ENCODE measurements around the gene XKRX. TPM values are rescaled to one million over a fixed set of nuclear protein-coding genes. Genes with fewer than 3 reads are reported as not detected.

The XKRX gene
- polyA plus RNA-seq, 1 experiment: not detected

- H3K27me3 ChIP-seq (ENCODE audit: control insufficient read depth, insufficient read depth, low read length): no peaks in the 10 kb centered on the region
- CTCF ChIA-PET: no interaction called here
- no peak for TF ChIP-seq CTCF (IDR thresholded peaks at IDR 0.05; ENCODE audit: insufficient read depth, low read depth, low read length)
- no peak for DNase-seq (ENCODE audit: low read depth)
- H3K4me3 ChIP-seq (ENCODE audit: low read depth, low read length): no peak overlapping the region
- no peaks in the 10 kb centered on the region for H3K36me3 ChIP-seq (ENCODE audit: control insufficient read depth, insufficient read depth, low read length)
- POLR2A ChIA-PET: no interaction called here
Measured at GRCh38 chrX:100926453-100926852, 2.3 kb downstream of the XKRX start.

- CTCF ChIA-PET: no interaction called here
- no peak for TF ChIP-seq CTCF (IDR thresholded peaks at IDR 0.05; ENCODE audit: insufficient read depth, low read depth, low read length)
- no peak overlapping the region for H3K4me3 ChIP-seq (ENCODE audit: low read depth, low read length)
- POLR2A ChIA-PET: no interaction called here
- H3K27me3 ChIP-seq (ENCODE audit: control insufficient read depth, insufficient read depth, low read length): no peaks in the 10 kb centered on the region
- no peak for DNase-seq (ENCODE audit: low read depth)
- H3K36me3 ChIP-seq (ENCODE audit: control insufficient read depth, insufficient read depth, low read length): no peaks in the 10 kb centered on the region
Measured at GRCh38 chrX:100924375-100924774, 4.3 kb downstream of the XKRX start.

- Histone ChIP-seq H3K4me3 (ENCODE audit: low read depth, low read length) (no peak overlapping the region), H3K36me3 (ENCODE audit: control insufficient read depth, insufficient read depth, low read length) (no peaks in the 10 kb centered on the region), H3K27me3 (ENCODE audit: control insufficient read depth, insufficient read depth, low read length) (no peaks in the 10 kb centered on the region)
- ChIA-PET CTCF (no interaction called here), POLR2A (no interaction called here)
- TF ChIP-seq CTCF (IDR thresholded peaks at IDR 0.05; ENCODE audit: insufficient read depth, low read depth, low read length): no peak
- no peak for DNase-seq (ENCODE audit: low read depth)
Measured at GRCh38 chrX:100915562-100915961, 13.2 kb downstream of the XKRX start.

- Histone ChIP-seq H3K36me3 (ENCODE audit: control insufficient read depth, insufficient read depth, low read length) (no peaks in the 10 kb centered on the region), H3K4me3 (ENCODE audit: low read depth, low read length) (no peak overlapping the region), H3K27me3 (ENCODE audit: control insufficient read depth, insufficient read depth, low read length) (no peaks in the 10 kb centered on the region)
- DNase-seq (ENCODE audit: low read depth): no peak
- POLR2A ChIA-PET: no interaction called here
- CTCF ChIA-PET: no interaction called here
- no peak for TF ChIP-seq CTCF (IDR thresholded peaks at IDR 0.05; ENCODE audit: insufficient read depth, low read depth, low read length)
Measured at GRCh38 chrX:100913111-100913510, 15.6 kb downstream of the XKRX start.

- TF ChIP-seq CTCF (IDR thresholded peaks at IDR 0.05; ENCODE audit: insufficient read depth, low read depth, low read length): no peak
- Histone ChIP-seq H3K4me3 (ENCODE audit: low read depth, low read length) (no peak overlapping the region), H3K36me3 (ENCODE audit: control insufficient read depth, insufficient read depth, low read length) (no peaks in the 10 kb centered on the region), H3K27me3 (ENCODE audit: control insufficient read depth, insufficient read depth, low read length) (no peaks in the 10 kb centered on the region)
- DNase-seq (ENCODE audit: low read depth): no peak
- ChIA-PET CTCF (no interaction called here), POLR2A (no interaction called here)
Measured at GRCh38 chrX:100911731-100912130, 17.0 kb downstream of the XKRX start.
